PC-9 (cell line): ENCODE data around the gene CTU2. TPM values are rescaled to one million over a fixed set of nuclear protein-coding genes. Genes with fewer than 3 reads are reported as not detected.

Source experiments
- BruUV-seq: library from RNA; stranded (reverse); fragments of 400-500 nt; replicated peaks from 2 replicates; lab custom pipeline; 2021; lab: Mats Ljungman, UMichigan
- CTCF ChIA-PET: fragments of 300-600 bp; sonication (Branson Sonifier 250); formaldehyde crosslinking; loops from one replicate; lab custom pipeline; 2022; ENCODE audit warnings: antibody characterized with exemption; lab: Charles Lee
- POLR2A ChIA-PET: fragments of 300-600 bp; sonication (Branson Sonifier 250); formaldehyde crosslinking; loops from one replicate; lab custom pipeline; 2022; ENCODE audit warnings: antibody characterized with exemption; ENCODE audit not compliant: unreplicated experiment; lab: Charles Lee
- DNase-seq, 2 experiments: peaks; one replicate each; pipeline versions ENCODE4 v3.0.0 to v3.0.0-alpha.2; 2015 to 2022; ENCODE audit warnings: mixed read lengths in 1 of 2
- H2AFZ ChIP-seq: fragments of 200-600 bp; sonication (generic); 2 replicates; pipeline ENCODE4 v1.8.1; 2017; ENCODE audit warnings: antibody characterized with exemption
- H3F3A ChIP-seq: fragments of 200-600 bp; sonication (generic); 2 replicates; pipeline ENCODE4 v1.8.1; 2017; ENCODE audit warnings: antibody characterized with exemption, mild to moderate bottlenecking, low read depth; ENCODE audit not compliant: insufficient read depth
- H3K27ac ChIP-seq: fragments of 200-600 bp; sonication (generic); 2 replicates; pipeline ENCODE4 v1.6.1; 2016; ENCODE audit warnings: mixed run types
- H3K27me3 ChIP-seq: fragments of 200-600 bp; sonication (generic); 2 replicates; pipeline ENCODE4 v1.6.1; 2016; ENCODE audit warnings: low read depth, mixed run types; ENCODE audit not compliant: insufficient read depth
- H3K36me3 ChIP-seq: fragments of 200-600 bp; sonication (generic); 2 replicates; pipeline ENCODE4 v1.6.1; 2016; ENCODE audit warnings: low read depth, mixed run types
- H3K4me1 ChIP-seq: fragments of 200-600 bp; sonication (generic); replicated peaks from 2 replicates; pipeline ENCODE4 v1.6.1; 2016; ENCODE audit warnings: mixed run types; ENCODE audit not compliant: insufficient read depth
- H3K4me2 ChIP-seq: fragments of 200-600 bp; sonication (generic); 2 replicates; pipeline ENCODE4 v1.6.1; 2017; ENCODE audit warnings: mixed run types
- H3K4me3 ChIP-seq: fragments of 200-600 bp; sonication (generic); 2 replicates; pipeline ENCODE4 v1.6.1; 2016; ENCODE audit warnings: mixed run types
- H3K79me2 ChIP-seq: fragments of 200-600 bp; sonication (generic); 2 replicates; pipeline ENCODE4 v1.6.1; 2017; ENCODE audit warnings: low read depth, mixed run types
- H3K9me2 ChIP-seq: fragments of 200-600 bp; sonication (generic); 2 replicates; pipeline ENCODE4 v1.8.1; 2017; ENCODE audit warnings: mild to moderate bottlenecking; ENCODE audit not compliant: insufficient read depth
- H3K9me3 ChIP-seq: fragments of 200-600 bp; sonication (generic); 2 replicates; pipeline ENCODE4 v1.8.1; 2016; ENCODE audit warnings: low read depth; ENCODE audit not compliant: insufficient read depth
- H4K20me1 ChIP-seq: fragments of 200-600 bp; sonication (generic); 2 replicates; pipeline ENCODE4 v1.8.1; 2017; ENCODE audit not compliant: insufficient read depth
- CTCF ChIP-seq: fragments of 200-600 bp; sonication (generic); conservative IDR thresholded peaks from 2 replicates; pipeline ENCODE4 v1.6.1; 2017; ENCODE audit warnings: mixed run types, antibody characterized with exemption, mild to moderate bottlenecking, moderate library complexity
- EZH2 ChIP-seq: fragments of 200-600 bp; sonication (generic); IDR thresholded peaks from 2 replicates; pipeline ENCODE4 v1.8.0; 2017; ENCODE audit warnings: antibody characterized with exemption, low read depth
- intact Hi-C: fragments of 100-400 bp; cut with micrococcal nuclease; formaldehyde crosslinking; loops from one replicate; pipeline ENCODE4 v1.10.0; 2022; ENCODE audit not compliant: unreplicated experiment
- total RNA-seq: library from RNA; stranded (reverse); gene quantifications from 2 replicates; pipeline ENCODE4 v1.2.3, GENCODE V29; 2021

CTU2 gene
- total RNA-seq, 1 experiment from 2014 or later = 20.0 TPM

DNA sequence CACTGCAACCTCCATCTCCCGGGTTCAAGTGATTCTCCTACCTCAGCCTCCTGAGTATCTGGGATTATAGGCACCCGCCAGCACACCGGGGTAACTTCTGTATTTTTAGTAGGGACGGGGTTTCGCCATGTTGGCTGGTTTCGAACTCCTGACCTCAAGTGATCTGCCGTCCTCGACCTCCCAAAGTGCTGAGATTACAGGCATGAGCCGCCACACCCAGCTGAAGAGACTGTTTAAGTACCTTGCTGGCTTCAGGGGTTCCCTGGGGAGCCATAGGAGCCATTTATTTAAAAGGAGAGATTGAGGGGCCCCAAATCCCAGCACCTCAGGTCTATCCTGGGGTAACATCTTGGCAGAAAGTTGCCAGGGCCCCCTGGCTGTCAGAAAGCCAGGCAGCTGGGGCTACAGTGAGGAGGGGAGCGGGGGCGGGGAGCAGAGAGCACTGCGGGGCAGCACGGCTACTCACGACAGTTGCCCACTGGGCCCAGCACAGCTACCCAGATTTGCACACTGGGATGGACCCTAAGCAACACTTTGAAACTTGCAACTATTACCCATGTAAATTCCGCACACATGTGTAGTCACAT lies 21.6 kb upstream of the CTU2 start:
- intact Hi-C loops = loop anchor here (5.0 to 10.0 kb wide), 2 partner anchors 128 to 230 kb away; partner anchors contain the start of genes APRT and ZFPM1
- H3K4me1 ChIP-seq = peaks cover 24% of the 10 kb centered on the region
- no peak overlapping the region for H3K27ac ChIP-seq
- H3K4me2 ChIP-seq = peak overlapping the region; percentile 90; the same call in 1 of the 2 replicates
- no peak overlapping the region for H2AFZ ChIP-seq
- H3K9me3 ChIP-seq = no peaks in the 10 kb centered on the region
- ChIA-PET CTCF (no interaction called here), POLR2A (no interaction called here)
- H4K20me1 ChIP-seq = no peaks in the 10 kb centered on the region
- DNase-seq = no peak
- TF ChIP-seq CTCF (no peak), EZH2 (no peak)
- no peaks in the 10 kb centered on the region for H3K27me3 ChIP-seq
- H3K79me2 ChIP-seq = no peaks in the 10 kb centered on the region
- BruUV-seq = no TSS peak
- no peaks in the 10 kb centered on the region for H3K36me3 ChIP-seq
- H3K9me2 ChIP-seq = no peaks in the 10 kb centered on the region
- H3F3A ChIP-seq = peaks cover 19% of the 10 kb centered on the region; the same call in 1 of the 2 replicates
- H3K4me3 ChIP-seq = no peak overlapping the region

DNA sequence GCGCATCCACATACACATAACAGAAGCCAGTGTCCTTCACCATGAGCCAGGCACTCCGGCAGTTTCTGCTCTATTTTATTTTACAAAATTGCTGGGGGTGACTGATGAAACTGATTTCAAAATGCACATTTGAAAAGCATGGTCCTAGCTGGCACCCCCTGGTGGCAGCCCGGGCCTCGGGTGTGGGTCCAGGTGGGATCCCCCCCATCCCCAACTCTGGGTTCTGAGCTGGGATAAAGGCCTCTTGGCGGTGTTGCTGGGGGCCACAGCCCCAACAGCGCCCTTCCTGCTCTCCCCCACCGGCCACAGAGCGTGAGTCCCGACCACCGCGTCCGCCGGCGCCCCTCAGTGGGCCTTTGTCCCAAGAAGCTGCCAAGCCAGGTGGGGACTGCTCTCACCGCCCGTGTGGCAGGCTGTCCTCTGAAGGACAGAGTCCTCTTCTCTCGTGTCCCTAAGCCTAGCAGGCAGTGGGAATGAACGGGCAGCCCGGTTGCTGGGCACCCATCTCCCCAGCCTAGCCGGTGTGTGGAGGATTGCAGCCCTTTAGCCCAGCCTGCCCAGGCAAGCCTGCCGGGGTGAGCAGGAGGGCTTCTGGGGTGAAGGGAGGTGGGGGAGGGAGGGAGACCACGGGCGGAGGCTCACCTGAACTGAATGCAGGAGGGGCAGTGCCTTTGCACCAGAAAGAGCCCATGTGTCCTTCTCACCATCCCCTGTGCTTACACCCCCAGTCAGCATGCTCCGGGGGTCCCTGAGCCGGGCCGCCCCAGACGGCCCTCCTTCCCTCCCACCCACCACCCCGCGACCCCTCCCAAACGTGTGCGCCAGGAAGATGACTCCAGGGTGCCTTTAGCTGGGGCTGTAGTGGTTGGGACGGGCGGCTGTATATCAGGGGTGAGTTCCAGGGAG lies 20.9 kb upstream of the CTU2 start:
- Histone ChIP-seq H3K4me3 (peak overlapping the region; percentile 88), H3K27me3 (no peaks in the 10 kb centered on the region), H3K4me2 (peak overlapping the region; percentile 90), H3F3A (peaks cover 16% of the 10 kb centered on the region; the same call in 1 of the 2 replicates), H2AFZ (peak overlapping the region; percentile 92), H3K36me3 (no peaks in the 10 kb centered on the region), H4K20me1 (no peaks in the 10 kb centered on the region), H3K4me1 (peaks cover 20% of the 10 kb centered on the region), H3K27ac (no peak overlapping the region), H3K79me2 (no peaks in the 10 kb centered on the region), H3K9me3 (no peaks in the 10 kb centered on the region), H3K9me2 (no peaks in the 10 kb centered on the region)
- BruUV-seq = no TSS peak
- CTCF ChIA-PET = no interaction called here
- POLR2A ChIA-PET = no interaction called here
- TF ChIP-seq CTCF = peak; percentile 83
- TF ChIP-seq EZH2 = no peak
- intact Hi-C loops = loop anchor here (5.0 to 10.0 kb wide), 2 partner anchors 127 to 231 kb away; partner anchors contain the start of genes APRT and ZFPM1
- peak; percentile 46 to 61 for DNase-seq

DNA sequence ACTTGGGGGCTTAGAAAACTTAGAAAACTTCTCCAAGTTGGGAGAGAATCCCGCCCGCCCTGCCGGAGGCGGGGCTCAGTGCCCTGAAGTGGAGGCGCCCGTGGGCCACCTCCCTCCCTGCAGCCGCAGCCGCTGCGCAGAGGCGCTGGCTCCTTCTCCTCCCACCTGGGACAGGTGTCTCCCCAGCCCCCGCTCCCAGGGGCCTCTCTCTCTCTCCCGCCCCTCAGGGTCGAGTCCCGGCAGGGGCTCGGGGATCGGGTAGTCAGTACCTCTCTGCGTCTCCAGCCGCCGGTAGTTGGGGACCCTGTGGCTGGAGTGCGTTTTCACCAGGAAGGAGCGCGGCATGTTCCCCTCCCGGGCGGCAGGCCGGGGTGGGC lies 20.3 kb upstream of the CTU2 start:
- ChIA-PET CTCF (no interaction called here), POLR2A (no interaction called here)
- peaks cover 20% of the 10 kb centered on the region for H3K4me1 ChIP-seq
- intact Hi-C loops = loop anchor here (5.0 to 10.0 kb wide), 2 partner anchors 126 to 231 kb away; partner anchors contain the start of genes APRT and ZFPM1
- H2AFZ ChIP-seq = peak overlapping the region; percentile 92
- no peaks in the 10 kb centered on the region for H3K9me2 ChIP-seq
- peaks cover 16% of the 10 kb centered on the region; the same call in 1 of the 2 replicates for H3F3A ChIP-seq
- H4K20me1 ChIP-seq = no peaks in the 10 kb centered on the region
- DNase-seq = peak; percentile 39 to 65
- H3K9me3 ChIP-seq = no peaks in the 10 kb centered on the region
- H3K4me3 ChIP-seq = peak overlapping the region; percentile 88
- H3K27me3 ChIP-seq = no peaks in the 10 kb centered on the region
- H3K36me3 ChIP-seq = no peaks in the 10 kb centered on the region
- no peaks in the 10 kb centered on the region for H3K79me2 ChIP-seq
- no peak overlapping the region for H3K27ac ChIP-seq
- TF ChIP-seq CTCF (no peak), EZH2 (no peak)
- H3K4me2 ChIP-seq = peak overlapping the region; percentile 90
- no TSS peak for BruUV-seq
